Activated T-helper 1 cell treated with anti-CD3 and anti-CD28 coated beads, Interleukin-2, amount 50 U/mL, for 16 hours (primary cell): Measurements from ENCODE around the gene PDE4D.

ENCODE experiments used
- DNase-seq, 2 donors: peaks; one replicate each; pipeline ENCODE4 v3.0.0-alpha.2; 2020; ENCODE audit warnings: low read depth in 1 of 2, low spot score in 1 of 2

Gene PDE4D

GRCh38 chr5:59529239-59529638, 364.3 kb downstream of the PDE4D start:
- DNase-seq, result no peak

GRCh38 chr5:59528202-59528862, 365.2 kb downstream of the PDE4D start:
- no peak for DNase-seq

- DNase-seq, result no peak
Measured at GRCh38 chr5:59525957-59526356, 367.6 kb downstream of the PDE4D start.

GRCh38 chr5:59525311-59525710, 368.2 kb downstream of the PDE4D start:
- no peak for DNase-seq

GRCh38 chr5:59522201-59522831, 371.2 kb downstream of the PDE4D start:
- DNase-seq, result no peak

GRCh38 chr5:59521476-59521875, 372.1 kb downstream of the PDE4D start:
- DNase-seq, result no peak

- no peak for DNase-seq
Measured at GRCh38 chr5:59519338-59519737, 374.2 kb downstream of the PDE4D start.

GRCh38 chr5:59517926-59518585, 375.5 kb downstream of the PDE4D start:
- no peak for DNase-seq

- DNase-seq, result no peak
Measured at GRCh38 chr5:59516161-59516560, 377.4 kb downstream of the PDE4D start.

GRCh38 chr5:59506285-59506877, 387.1 kb downstream of the PDE4D start:
- no peak for DNase-seq

- DNase-seq, result no peak
Measured at GRCh38 chr5:59504043-59504442, 389.5 kb downstream of the PDE4D start.

GRCh38 chr5:59503220-59503619, 390.3 kb downstream of the PDE4D start:
- DNase-seq, result no peak

- DNase-seq, result no peak
Measured at GRCh38 chr5:59501316-59501715, 392.2 kb downstream of the PDE4D start.

GRCh38 chr5:59500014-59500413, 393.5 kb downstream of the PDE4D start:
- no peak for DNase-seq

GRCh38 chr5:59497207-59497606, 396.3 kb downstream of the PDE4D start:
- no peak for DNase-seq

GRCh38 chr5:59496524-59497134, 396.9 kb downstream of the PDE4D start:
- DNase-seq, result no peak

- no peak for DNase-seq
Measured at GRCh38 chr5:59491945-59492344, 401.6 kb downstream of the PDE4D start.

GRCh38 chr5:59489551-59489950, 404.0 kb downstream of the PDE4D start:
- DNase-seq, result no peak

GRCh38 chr5:59487772-59488729, 405.5 kb downstream of the PDE4D start:
- DNase-seq, result no peak

GRCh38 chr5:59487068-59487686, 406.3 kb downstream of the PDE4D start:
- no peak for DNase-seq
